GM18507 (cell line): ENCODE results near the gene CATSPER2.
"Not testable (repeated sequence)": the region's sequence is repeated elsewhere in the genome, so short reads cannot be mapped to it uniquely, and the experiment has no call there.

Experiments
- DNase-seq: peaks from one replicate; pipeline ENCODE4 v3.0.0; 2011; ENCODE audit warnings: low read depth; ENCODE audit not compliant: insufficient read length; ENCODE audit errors: extremely low spot score
- FAIRE-seq: peaks from 2 replicates; lab custom pipeline; 2011; peaks lifted over from hg19 to GRCh38; lab: Jason Lieb, UNC

The CATSPER2 gene

GRCh38 chr15:43599131-43599530 is 49.5 kb downstream of the CATSPER2 start:
- not testable (repeated sequence) for FAIRE-seq, DNase-seq

- not testable (repeated sequence) for FAIRE-seq, DNase-seq
Observed at GRCh38 chr15:43593328-43594190, 55.1 kb downstream of the CATSPER2 start, which contains the start of gene CKMT1B. TSS of gene CKMT1B (plus strand) at chr15:43594027. CDS start at chr15:43594219, 192 bp downstream.

GRCh38 chr15:43592841-43593240 is 55.8 kb downstream of the CATSPER2 start:
- FAIRE-seq = not testable (repeated sequence)

GRCh38 chr15:43589778-43590466 is 58.7 kb downstream of the CATSPER2 start, which contains the start of gene PPIP5K1:
TSS of gene PPIP5K1 (minus strand) at chr15:43590208. CDS start at chr15:43584504, 5,704 bp downstream.
- not testable (repeated sequence) for DNase-seq
- FAIRE-seq = peak; percentile 98

More at GRCh38 chr15:43592841-43593240, 55.8 kb downstream of the CATSPER2 start:
- DNase-seq = not testable (repeated sequence)
